PC-9 (cell line): ENCODE measurements around the gene GNG7.

ENCODE experiments used
- EZH2 ChIP-seq: fragments of 200-600 bp; sonication (generic); IDR thresholded peaks from 2 replicates; pipeline ENCODE4 v1.8.0; 2017; ENCODE audit warnings: antibody characterized with exemption, low read depth
- TF ChIP-seq, protein P1 (sequence below): fragments of 200-600 bp; sonication (generic); conservative IDR thresholded peaks from 2 replicates; pipeline ENCODE4 v1.6.1; 2017; ENCODE audit warnings: mixed run types, antibody characterized with exemption, mild to moderate bottlenecking, moderate library complexity

DNA sequence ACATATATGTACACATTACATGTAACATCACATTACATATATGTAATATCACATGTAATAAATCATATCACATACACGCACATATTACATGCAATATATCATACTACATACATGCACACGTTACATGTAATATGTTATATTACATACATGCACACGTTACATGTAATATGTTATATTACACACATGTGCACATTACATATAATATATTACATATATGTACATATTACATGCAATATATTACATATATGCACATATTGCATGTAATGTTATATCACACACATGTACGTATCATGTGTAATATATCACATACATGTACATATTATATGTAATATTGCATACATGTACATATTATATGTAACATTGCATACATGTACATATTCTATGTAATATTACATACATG lies 149.0 kb downstream of the GNG7 start:
- TF ChIP-seq, protein P1, sequence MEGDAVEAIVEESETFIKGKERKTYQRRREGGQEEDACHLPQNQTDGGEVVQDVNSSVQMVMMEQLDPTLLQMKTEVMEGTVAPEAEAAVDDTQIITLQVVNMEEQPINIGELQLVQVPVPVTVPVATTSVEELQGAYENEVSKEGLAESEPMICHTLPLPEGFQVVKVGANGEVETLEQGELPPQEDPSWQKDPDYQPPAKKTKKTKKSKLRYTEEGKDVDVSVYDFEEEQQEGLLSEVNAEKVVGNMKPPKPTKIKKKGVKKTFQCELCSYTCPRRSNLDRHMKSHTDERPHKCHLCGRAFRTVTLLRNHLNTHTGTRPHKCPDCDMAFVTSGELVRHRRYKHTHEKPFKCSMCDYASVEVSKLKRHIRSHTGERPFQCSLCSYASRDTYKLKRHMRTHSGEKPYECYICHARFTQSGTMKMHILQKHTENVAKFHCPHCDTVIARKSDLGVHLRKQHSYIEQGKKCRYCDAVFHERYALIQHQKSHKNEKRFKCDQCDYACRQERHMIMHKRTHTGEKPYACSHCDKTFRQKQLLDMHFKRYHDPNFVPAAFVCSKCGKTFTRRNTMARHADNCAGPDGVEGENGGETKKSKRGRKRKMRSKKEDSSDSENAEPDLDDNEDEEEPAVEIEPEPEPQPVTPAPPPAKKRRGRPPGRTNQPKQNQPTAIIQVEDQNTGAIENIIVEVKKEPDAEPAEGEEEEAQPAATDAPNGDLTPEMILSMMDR = no peak
- no peak for TF ChIP-seq EZH2
